Measurements from ENCODE around the gene LRP1.

The LRP1 gene

DNA sequence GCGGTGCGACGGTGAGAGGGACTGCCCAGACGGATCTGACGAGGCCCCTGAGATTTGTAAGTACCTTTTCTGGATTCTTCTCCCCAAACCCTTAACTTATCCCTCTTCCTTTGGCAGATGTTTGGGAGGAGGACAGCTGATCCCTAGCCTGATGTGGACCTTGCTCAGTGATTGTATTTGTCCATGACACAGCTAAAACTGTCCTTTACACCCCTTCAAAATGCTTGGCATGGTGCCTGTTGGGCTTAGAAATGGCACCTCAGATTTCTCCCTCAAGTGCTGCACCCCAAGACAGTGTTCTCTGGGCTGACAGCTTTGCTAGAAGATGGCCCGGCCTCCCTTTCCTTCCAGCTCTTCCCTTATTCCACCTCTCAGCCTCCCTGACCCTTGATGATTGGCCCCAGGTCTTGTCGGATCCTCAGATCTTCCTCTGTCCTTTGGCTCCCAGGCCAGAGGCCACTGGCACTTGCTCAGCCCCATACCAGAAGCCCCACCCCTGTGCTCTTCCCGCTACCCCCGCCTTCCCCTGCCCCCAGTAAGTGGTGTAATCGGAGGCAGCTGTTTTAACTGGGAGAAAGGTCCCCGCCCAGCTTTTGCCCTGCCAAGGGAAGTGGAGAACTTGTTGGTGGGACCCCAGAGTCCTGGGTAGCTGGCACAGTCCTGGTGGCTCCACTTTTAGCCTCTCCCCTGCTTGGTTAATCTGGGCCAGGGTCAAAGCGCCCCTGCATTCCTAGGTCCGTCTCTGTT lies 10.4 kb downstream of the LRP1 start:
- no peak for DNase-seq

DNA sequence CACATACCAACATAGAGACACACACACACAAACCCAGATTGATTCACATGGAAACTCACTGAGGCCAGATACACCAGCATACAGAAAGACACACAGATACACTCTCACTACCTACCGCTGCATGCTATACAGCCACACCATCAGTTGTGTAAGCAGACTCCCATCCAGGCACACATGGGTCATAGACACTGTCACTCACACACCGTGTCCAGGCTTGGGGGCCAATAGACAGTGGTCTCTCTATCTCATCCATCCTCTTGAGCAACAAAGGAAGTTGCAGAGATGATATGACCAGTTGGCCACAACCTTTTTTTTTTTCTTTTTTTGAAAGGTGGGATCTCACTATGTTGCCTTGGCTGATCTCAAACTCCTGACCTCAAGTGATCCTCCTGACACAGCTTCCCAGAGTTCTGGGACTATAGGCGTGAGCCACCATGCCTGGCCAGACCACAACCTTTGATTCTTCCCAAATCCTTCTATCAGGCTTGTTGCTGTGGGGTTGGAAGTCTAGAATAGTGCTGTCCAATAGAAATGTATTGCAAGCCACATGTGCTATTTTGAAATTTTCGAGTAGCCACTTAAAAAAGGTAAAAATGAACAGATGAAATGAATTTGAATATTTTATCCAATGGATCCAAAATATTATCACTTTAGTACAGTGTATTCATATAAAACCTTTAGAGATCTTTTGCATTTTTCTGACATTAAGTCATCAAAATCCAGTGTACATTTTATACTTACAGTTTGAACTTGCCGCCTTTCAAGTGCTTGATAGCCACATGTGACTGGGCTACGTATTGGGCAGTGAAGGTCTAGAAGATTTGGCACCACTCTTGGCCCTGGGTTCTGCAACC lies 11.7 kb downstream of the LRP1 start:
- DNase-seq: no peak

DNA sequence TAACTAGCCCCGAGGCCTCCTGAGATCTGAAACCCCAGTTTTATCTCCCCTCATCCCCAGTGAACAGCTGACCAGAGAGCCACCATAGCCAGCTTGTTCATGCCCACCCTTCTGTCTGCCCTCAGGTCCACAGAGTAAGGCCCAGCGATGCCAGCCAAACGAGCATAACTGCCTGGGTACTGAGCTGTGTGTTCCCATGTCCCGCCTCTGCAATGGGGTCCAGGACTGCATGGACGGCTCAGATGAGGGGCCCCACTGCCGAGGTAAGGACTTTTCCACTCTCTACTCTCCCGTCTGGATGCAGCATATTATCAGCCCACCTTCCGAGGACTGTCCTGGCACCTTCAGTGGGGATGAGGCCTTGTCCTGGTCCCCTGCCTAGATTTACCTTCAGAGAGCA lies 13.0 kb downstream of the LRP1 start:
- no peak for DNase-seq

DNA sequence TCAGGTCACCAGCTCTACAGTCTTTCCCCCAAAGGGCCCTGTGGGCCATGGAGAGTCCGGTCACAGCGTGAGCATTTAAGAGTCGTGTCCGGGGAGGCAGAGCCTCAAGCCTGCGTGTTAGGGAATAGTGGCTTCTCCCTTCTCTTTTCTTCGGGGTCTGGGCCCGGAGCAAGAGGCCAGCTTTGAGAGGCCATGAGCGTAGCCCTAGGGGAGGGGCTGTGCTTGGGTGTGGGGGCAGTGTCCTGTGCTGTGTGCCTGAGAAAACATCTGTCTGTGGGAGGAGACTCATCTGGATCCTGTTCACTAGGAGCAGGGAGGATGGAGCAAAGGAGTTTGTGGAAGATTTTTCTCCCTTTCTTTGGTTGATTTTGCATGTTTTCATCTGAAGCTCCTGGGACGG lies 13.8 kb downstream of the LRP1 start:
- DNase-seq: no peak

DNA sequence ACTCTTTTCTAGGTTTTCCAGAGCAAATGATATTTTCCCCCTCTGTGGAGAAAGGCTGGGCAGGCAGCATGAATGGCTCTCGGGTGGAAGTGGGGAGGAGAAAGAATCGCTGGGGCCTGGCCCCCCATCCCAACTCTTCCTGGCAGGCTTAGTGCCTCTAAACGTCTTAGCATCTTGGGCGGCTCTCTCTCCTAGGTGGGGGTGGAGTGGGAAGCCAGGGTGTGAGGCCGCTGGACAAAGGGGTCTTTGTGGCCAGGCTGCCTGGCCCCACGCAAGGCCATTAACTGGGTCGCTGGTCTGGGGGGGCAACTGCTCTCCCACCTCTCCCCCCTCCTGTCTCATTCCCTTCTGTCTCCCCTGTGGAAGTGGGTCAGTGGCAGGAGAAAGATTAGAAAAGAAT lies 14.4 kb downstream of the LRP1 start:
- no peak for DNase-seq

DNA sequence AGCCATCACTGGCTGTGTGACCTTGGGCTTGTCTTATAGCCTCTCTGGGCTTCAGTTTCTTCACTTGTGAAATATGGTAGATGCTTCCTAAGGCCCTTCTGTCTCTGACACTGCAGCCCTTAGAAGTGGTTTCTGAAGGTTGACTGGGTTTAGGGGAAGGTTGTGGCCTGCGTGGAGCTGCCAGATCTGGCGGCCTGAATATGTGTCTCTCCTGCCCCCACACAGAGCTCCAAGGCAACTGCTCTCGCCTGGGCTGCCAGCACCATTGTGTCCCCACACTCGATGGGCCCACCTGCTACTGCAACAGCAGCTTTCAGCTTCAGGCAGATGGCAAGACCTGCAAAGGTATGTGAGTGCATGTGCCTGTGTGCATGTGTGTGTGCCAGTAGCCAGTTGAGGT lies 15.2 kb downstream of the LRP1 start:
- DNase-seq: no peak

DNA sequence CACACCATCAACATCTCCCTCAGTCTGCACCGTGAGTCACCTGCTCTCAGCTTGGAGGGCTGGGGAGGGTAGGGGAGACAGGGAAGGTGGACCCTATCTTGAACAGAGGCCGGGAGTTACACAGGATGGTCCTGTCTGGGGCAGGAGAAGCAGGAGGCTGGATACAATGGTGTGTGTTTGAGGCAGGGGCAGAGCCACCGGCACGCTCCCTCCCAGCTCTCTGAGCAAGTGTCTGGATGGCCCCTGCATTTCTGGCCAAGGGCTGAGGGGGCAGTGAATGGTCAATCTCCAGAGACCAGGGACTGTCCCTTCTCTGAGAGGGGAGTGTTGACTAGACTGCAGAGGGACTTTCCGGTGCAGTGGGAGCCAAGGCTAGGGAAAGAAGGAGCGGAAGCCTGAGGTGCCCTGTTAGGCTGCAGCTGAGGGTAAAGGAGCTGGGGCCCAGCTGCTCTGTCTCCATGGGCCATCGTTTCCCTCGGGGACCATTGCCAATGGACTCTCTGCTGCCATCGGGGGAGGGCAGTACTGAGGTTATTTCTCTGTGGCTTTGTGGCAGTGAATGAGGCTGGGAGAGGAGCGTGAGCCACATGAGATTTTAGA lies 17.3 kb downstream of the LRP1 start:
- DNase-seq: no peak

DNA sequence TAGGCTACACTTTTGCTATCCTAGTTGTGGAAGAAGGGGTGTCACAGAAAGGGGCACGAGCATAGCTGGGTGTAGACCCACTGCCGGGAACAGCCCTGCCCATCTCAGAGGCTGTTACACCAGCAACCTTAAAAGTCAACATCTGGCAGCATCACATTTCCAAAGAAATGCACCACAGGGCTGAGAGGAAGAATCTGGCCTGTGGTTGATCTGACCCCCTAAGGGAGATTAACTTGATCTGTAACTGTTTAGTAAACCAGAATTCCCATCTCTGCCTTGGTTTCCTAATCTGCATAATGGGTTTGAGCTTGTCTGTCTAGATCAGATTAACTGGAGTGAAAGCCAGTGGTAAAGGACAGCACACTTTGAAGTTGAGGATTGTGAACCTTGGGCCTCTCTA lies 17.8 kb downstream of the LRP1 start:
- DNase-seq: no peak

DNA sequence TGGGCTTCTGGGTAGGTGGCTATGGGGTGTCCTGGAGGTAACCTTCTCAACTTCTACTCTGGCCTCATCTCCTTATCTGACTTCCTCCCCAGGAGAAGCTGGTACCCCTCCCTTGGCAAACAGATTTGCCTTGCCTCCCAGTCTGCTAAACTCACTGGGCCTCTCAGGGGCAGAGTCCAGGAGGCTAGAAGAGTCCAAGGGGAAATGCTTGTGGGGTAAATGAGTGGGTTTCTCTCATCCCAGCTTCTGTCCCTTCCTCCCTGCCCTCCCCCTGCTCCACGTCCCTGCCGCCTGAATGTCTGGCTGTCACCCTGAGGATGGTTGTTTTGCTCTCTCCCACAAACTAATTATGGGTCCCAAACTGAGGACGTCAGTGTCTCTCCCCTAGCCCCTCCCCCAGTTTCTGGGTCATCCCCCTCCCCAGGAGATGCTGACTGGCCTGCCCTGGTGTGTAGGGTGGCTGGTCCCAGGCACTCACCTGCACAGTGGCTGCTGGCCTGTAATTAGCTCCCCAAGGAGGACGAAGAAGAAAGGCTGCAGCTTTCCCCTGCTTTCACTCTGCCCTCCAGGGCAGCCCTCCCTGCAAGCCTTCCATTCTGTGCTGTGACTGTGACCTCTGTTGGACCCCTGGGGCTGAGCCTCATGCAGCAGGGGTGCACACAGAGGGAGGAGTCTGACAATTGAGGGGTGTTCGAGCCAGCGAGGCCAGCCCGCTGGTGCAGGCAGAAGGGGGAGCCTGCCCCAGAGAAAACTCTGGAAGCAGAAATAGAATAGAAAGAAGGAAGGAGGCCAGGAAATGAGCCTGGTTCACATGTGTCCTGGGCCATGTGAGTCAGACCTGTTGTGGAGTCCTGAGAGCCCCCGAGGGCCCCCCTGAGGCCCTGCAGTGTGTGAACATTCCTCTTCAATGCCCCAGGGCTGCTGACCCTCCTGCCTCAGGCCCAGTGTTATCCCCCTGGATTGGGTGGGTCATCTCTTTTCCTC lies 19.0 kb downstream of the LRP1 start, which contains the start of gene LRP1-AS:
Gene LRP1-AS, minus strand, starts transcription at position 659 of the 984 bp plus-strand sequence.
- no peak for DNase-seq

DNA sequence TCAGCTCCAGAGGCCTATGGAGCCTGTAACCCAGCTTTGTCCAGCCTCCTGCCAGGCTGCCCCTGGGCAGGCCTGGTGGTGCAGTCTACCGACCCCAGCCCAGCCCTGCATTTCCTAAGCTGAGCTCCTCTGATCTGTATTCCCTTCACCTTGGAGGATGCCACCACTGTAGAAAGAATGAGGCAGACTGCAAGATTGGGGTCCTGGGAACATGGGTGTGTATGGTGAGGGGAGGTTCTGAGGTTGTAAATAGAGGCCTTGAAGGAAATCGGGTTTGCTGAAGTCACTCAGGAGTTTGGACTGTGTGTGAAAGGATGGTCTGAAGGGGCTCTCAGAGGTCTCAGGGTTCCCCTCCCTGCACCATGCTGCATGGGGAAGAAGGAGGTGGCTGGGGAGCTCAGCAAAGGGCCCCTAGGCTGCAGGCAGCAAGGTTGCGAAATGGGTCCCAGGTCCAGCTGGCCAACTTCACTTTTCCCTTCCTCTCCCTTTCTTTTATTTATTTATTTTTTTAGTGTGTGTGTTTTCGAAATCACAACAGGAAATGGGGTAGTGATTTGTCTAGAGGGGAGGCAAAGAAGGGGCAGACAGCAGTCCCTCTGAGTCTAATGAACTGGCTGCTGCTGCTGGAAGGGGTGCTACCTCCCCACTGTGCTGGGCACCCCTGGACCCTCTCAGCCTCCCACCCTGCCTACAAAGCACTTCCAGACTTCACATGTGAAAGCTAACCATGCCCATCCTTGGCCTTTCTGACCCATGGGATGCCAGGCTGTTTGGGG lies 20.4 kb downstream of the LRP1 start:
- DNase-seq: no peak

DNA sequence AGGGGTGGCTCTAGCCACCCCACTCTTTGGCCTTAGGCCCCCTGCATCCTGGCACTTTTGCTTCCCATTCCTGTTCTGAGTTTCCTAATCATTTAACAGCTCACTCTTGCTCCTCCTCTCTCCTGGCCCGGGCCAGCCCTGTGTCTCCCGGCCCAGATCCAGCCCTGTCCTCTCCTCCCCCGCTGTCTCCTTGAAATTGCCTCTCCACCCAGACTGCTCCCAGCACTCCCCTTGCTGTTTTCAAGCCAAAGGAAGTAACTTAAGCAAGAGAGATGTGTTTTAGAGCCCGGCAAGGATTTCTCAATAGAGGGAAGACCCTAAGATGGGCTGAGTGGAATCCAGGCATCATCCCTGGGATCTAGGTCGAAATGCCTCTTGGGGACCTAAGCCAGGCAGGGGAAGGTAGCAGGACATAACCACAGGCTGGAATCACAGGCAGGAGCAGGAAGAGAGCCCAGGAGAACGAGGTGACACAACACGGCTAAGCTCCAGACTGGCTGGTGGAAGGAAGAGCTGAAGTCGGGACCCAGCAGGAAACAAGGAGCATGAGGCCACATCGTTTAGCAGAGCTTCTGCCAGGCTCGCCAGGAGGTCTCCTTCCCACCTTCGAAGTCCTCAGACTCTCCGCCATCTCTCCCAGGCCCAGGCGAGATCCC lies 21.1 kb downstream of the LRP1 start:
- DNase-seq: no peak

DNA sequence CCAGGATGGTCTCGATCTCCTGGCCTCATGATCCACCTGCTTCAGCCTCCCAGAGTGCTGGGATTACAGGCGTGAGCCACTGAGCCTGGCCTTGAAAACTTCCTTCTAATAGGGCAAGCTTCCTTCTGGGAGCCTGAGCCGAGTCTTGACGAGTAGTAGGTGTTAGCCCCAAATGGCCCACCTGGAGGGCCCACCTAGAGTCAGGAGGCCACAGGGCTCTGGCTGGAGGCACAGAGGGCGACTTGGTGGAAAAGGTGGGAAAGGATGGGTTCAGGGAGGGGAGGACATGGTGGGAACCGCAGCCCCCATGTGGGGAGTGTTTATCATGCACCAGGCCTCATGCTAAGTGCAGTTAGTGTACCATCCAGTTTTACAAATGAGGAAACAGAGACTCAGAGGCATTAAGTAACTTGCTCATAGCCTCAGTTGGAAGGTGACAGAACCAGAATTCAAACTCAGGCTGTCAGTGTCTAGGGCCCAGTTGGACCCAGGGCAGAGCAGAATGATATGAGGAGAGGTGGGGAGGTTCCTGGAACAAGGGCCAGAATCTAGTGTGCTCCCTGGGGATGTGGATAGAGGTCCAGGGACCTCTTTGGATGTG lies 22.2 kb downstream of the LRP1 start:
- no peak for DNase-seq

DNA sequence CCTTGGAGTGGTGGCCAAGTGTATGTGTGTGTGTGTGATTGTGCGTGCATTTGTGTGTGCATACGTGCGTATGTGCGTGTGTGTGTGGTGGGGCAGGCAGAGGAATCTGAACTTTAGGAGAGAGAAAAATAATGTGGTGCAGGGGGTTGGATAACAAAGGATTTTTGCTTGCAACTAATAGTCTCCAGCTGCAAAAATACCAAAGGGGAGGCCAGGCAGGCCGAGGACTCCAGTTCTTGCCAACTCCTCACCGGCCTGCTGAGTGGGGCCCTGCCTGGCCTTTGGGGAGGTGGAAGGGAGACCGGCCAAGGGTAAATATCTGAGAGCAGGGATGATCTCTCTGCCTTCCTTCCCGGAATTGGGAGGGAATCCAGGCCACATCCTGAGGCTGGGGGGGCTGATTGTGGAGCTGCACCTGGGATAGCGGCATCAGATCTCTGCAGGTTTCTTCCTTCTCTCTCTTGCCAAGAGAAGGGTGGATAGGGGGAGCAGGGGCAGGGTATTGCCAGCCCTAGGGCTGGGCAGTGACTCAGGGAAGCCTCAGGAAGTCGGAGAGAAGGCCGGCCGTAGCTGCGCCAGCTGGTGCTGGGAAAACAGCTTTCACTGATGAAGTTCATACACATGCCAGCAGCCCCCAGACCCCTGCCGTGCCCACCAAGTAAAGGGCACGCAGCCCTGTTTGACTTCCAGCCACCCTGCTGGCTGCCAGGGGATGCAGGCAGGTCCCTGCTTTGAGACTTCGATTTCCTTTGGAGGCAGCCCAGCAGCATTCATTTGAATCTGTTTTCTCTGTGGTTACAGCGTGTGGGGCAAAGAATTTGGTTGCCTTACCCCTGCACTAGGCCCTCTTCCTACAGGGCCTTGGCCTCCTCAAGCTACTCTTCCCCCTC lies 23.7 kb downstream of the LRP1 start:
- DNase-seq: no peak

DNA sequence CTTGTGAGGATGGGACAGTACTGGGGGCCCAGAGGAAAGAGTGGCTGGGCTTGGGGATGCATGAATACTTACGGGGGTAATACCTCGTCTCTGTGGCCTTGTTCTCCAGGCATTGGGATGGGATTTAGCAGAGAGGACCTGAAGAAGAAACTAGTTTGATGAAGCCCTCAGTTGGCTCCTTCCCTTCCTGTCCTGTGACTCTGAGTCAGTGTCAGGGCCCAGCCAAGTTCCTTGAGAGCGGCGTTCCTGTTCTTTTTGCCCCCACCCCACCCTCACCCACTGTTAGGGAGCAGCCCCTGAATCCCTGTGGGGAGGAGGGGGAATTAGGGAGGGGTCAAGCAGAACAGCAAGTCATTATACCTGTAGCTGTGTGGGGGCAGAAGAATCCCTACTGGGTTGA lies 24.4 kb downstream of the LRP1 start:
- DNase-seq: no peak

DNA sequence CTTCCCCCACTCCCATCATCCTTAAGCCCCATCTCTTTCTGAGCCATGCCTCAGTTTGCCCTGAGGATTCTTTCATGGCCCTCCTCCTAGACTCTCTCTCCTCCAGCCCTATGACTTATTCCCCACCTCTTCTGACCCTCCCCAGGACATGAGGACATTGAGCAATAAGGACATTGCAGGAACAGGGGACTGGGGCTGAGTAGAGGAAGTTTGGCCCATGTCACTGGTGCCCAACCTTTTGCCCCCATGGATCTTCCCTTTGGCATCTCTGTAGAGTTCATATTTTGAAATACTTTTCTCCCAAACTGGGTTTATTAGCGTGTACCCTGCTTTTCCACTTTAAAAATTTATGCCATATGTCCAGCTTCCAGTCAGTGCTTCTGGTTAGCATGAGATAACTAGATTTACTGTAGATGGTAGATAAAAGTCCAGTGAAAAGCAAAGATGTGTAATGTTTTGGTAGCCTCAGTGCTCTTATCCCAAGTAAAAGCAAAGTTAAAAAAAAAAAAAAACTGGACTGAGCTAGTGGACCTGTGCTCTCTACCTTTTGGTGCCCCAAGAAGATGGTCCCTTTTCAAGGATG lies 25.2 kb downstream of the LRP1 start:
- DNase-seq: no peak

DNA sequence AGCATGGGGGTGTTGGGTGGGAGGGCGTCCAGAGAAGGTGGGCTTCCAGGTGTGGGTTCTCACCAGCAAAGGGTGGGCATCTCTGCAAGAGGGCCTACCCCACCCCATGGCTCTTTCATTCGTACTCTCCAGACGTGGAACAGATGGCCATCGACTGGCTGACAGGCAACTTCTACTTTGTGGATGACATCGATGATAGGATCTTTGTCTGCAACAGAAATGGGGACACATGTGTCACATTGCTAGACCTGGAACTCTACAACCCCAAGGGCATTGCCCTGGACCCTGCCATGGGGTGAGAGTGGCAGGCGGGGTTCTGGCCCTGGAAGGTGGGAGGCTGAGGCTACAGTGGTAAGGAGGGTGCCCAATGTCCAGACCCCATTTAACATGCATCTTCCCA lies 25.8 kb downstream of the LRP1 start:
- DNase-seq: no peak

DNA sequence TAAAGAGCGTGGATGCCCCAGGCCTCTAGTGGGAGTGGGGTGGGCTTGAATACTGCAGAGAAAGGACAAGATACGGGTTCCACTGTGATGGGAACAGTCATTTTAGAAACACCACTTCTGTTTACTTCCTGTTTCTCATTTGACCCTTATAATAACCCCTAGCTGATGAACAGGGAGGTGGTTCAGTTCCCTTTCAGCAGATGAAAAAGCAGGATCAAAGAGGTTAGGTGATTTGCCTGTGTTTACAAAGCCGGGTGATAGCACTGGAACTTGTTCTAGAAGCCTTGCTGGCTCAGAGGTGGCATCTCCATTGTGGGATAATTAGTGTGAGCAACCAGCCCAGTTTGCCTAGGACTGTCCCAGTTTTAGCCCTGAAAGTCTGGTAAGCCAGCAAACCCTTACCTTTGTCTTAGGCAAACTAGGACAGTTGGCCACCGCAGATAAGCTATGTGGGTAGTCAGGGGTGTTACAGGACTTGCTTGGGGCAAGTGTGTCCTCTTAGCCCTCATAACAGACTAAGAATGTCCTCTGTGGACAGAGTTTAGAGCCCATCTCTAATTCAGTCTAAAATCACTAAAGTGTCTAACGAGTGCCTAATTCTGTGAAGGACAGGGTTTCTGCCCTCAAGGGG lies 26.6 kb downstream of the LRP1 start:
- no peak for DNase-seq

DNA sequence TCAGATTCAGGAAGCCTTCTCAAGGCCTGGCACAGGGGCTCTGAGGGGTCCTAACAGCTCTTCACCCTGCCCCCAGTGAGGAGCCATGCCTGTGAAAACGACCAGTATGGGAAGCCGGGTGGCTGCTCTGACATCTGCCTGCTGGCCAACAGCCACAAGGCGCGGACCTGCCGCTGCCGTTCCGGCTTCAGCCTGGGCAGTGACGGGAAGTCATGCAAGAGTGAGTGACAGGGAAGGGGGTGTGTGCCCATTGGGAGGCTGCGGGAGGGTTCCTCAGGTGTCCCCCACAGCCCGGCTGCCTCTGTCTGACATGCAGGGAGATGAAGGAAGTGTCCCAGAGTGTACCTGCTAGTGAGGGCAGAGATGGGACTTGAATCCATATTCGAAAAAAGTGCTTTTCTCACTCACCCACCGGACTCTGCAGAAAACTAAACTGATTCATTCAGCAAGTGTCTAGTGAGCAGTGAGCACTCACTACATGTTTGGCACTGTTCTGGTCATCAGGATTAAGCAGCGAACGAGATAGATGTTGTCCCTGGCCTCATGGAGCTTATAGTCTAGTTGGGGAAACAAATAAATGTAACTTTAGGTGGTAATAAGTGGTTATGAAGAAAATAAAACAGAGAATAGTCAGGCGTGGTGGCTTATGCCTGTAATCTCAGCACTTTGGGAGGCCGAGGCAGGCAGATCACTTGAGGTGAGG lies 28.6 kb downstream of the LRP1 start:
- DNase-seq: no peak
